Right renal cortex interstitium (tissue), 3 donors: ENCODE data around the gene TTC36. TPM values are rescaled to one million over a fixed set of nuclear protein-coding genes. Genes with fewer than 3 reads are reported as not detected.
"Not testable (repeated sequence)": the region's sequence is repeated elsewhere in the genome, so short reads cannot be mapped to it uniquely, and the experiment has no call there.

Experiments used
- DNase-seq, 3 donors: peaks; one replicate each; pipeline ENCODE4 v3.0.0-alpha.2; 2013; ENCODE audit warnings: low read depth in 3 of 3, low spot score in 2 of 3
- polyA plus RNA-seq, 3 donors: library from polyadenylated mRNA; unstranded; fragments of 120-200 nt; gene quantifications; one replicate each; pipeline ENCODE4 v1.2.1, GENCODE V29; 2013; ENCODE audit not compliant: insufficient read length in 3 of 3

TTC36 gene
- polyA plus RNA-seq, 3 donors = 1.1 to 1.5 (median 1.1) TPM

DNA sequence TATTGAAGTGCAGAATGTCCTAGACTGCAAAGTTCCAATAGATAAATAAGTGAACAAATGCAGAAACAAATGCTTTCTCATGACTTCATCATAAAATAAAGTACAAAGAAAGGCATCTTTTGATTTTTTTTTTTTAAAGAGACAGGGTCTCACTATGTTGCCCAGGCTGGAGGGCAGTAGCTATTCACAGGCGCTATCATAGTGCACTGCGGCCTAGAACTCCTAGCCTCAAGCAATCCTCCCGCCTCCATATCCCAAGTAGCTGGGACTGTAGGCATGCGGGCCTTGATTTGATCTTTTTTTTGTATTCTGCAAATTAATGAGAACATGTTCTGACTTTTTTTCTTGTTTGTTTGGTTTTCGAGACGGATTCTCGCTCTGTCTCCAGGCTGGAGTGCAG, 47.4 kb downstream of the TTC36 start:
- no peak for DNase-seq

DNA sequence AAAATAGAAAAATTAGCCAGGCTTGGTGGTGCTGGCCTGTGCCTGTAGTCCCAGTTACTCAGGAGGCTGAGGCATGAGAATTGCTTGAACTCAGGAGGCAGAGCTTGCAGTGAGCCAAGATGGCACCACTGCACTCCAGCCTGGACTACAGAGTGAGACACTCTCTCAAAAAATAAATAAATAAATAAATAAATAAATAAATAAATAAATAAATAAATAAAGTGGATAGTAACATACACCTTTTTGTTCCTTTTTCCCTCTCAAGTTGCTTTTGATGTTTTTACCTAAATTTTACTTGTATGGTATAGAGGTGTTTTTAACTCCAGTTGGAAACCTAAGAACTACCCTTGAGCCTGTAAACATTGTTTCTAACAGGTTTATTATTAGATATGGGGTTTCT, 50.7 kb downstream of the TTC36 start:
- not testable (repeated sequence) for DNase-seq

Other genes starting within 250 kb of the TTC36 start
- gene CD3E, start 222.7 kb upstream of the TTC36 start, polyA plus RNA-seq = under 1 TPM; 0.30 to 0.57 (median 0.35) TPM
- under 1 TPM; 0.25 to 0.61 (median 0.35) TPM for gene CD3D, start 184.8 kb upstream of the TTC36 start, polyA plus RNA-seq
- under 1 TPM; 0.31 to 0.51 (median 0.43) TPM for gene CD3G, start 183.1 kb upstream of the TTC36 start, polyA plus RNA-seq
- gene UBE4A, start 167.9 kb upstream of the TTC36 start, polyA plus RNA-seq = 10 to 100 TPM; 34.4 to 41.4 (median 34.7) TPM
- 100 to 1,000 TPM; 478 to 504 (median 486) TPM for gene ATP5MG, start 125.9 kb upstream of the TTC36 start, polyA plus RNA-seq
- 10 to 100 TPM; 36.0 to 39.2 (median 37.6) TPM for gene KMT2A, start 91.0 kb upstream of the TTC36 start, polyA plus RNA-seq
- 10 to 100 TPM; 24.4 to 26.2 (median 25.7) TPM for gene TMEM25, start 3.7 kb downstream of the TTC36 start, polyA plus RNA-seq
- gene IFT46, start 38.5 kb downstream of the TTC36 start, polyA plus RNA-seq = 10 to 100 TPM; 43.6 to 49.4 (median 47.6) TPM
- 100 to 1,000 TPM; 200 to 209 (median 201) TPM for gene ARCN1, start 44.9 kb downstream of the TTC36 start, polyA plus RNA-seq
- 100 to 1,000 TPM; 106 to 112 (median 106) TPM for gene PHLDB1, start 80.1 kb downstream of the TTC36 start, polyA plus RNA-seq
- gene TREH, start 152.2 kb downstream of the TTC36 start, polyA plus RNA-seq = 1 to 10 TPM in 1 of 3 donors, under 1 TPM in 2; 0.64 to 1.8 (median 0.75) TPM